ENCODE measurements around the gene PPP1CC.

DNA sequence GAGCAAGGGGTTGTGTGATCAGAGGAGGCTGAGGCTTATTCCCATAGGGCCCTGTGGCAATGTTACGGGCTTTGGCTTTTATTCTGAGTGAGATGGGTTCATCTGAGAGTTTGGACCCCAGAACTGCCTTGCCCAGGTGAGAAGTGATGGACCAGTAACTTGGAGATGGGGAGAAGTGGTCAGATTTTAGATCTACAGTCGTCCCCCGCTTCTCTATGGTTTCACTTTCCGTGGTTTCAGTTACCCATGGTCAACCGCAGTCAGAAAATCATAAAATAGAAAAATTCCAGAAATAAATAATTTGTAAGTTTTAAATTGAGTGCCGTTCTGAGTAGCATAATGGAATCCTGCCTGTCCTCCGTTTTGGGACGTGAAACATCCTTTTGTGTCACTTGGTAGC is 40.2 kb upstream of the PPP1CC start:
- TF ChIP-seq CTCF (IDR thresholded peaks at IDR 0.05) (no peak), EP300 (IDR thresholded peaks at IDR 0.05) (no peak), POLR2A (IDR thresholded peaks at IDR 0.05) (no peak), POLR2AphosphoS5 (IDR thresholded peaks at IDR 0.05) (no peak)
